Left ventricle myocardium inferior (tissue), 1 donor: ENCODE results near the gene OR4E1. TPM values are rescaled to one million over a fixed set of nuclear protein-coding genes. Genes with fewer than 3 reads are reported as not detected.
"Not testable (repeated sequence)": the region's sequence is repeated elsewhere in the genome, so short reads cannot be mapped to it uniquely, and the experiment has no call there.

Source experiments
- DNase-seq: peaks from one replicate; pipeline ENCODE4 v3.0.0-alpha.2; 2020
- H3K27ac ChIP-seq: fragments of 200-600 bp; replicated peaks from 2 replicates; pipeline ENCODE4 v1.8.0; 2021
- H3K27me3 ChIP-seq: fragments of 200-600 bp; 2 replicates; pipeline ENCODE4 v1.8.0; 2021; ENCODE audit warnings: low read depth
- H3K36me3 ChIP-seq: fragments of 200-600 bp; 2 replicates; pipeline ENCODE4 v1.8.0; 2021
- H3K4me1 ChIP-seq: fragments of 200-600 bp; 2 replicates; pipeline ENCODE4 v1.8.0; 2021
- H3K4me3 ChIP-seq: fragments of 200-600 bp; 2 replicates; pipeline ENCODE4 v1.8.0; 2021; ENCODE audit warnings: mild to moderate bottlenecking, moderate library complexity
- H3K9me3 ChIP-seq: fragments of 200-600 bp; replicated peaks from 2 replicates; pipeline ENCODE4 v1.8.0; 2021
- CTCF ChIP-seq: fragments of 200-600 bp; IDR thresholded peaks from 2 replicates; pipeline ENCODE4 v1.8.0; 2021; ENCODE audit warnings: antibody characterized with exemption, mild to moderate bottlenecking, borderline replicate concordance
- intact Hi-C: fragments of 100-400 bp; cut with micrococcal nuclease; formaldehyde crosslinking; loops from one replicate; pipeline ENCODE4 v1.11.0; 2022
- total RNA-seq: library from RNA; stranded (reverse); fragmentation: NEBNext Ultra II Directional; extraction: Animal tissue kit (Norgen Biotek cat#: 25700); gene quantifications from one replicate; pipeline ENCODE4 v1.2.1, GENCODE V29; 2021
- donor health status: DM: no; HTN: yes; CAD: no; lungs with severe emphysema.

Gene OR4E1
- total RNA-seq, 1 donor from 2014 or later: not detected

- H3K27ac ChIP-seq: no peak overlapping the region
- DNase-seq: no peak
- peaks cover 10% of the 10 kb centered on the region for H3K9me3 ChIP-seq
- H3K36me3 ChIP-seq: no peaks in the 10 kb centered on the region
- H3K4me1 ChIP-seq: no peaks in the 10 kb centered on the region
- no peak for TF ChIP-seq CTCF
- H3K27me3 ChIP-seq: peaks cover 7% of the 10 kb centered on the region
- H3K4me3 ChIP-seq: no peak overlapping the region
- intact Hi-C loops: no loop called here
Measured at GRCh38 chr14:21631084-21631483, 42.5 kb downstream of the OR4E1 start.

- H3K36me3 ChIP-seq, H3K4me1 ChIP-seq, H3K27ac ChIP-seq, intact Hi-C loops, DNase-seq, H3K4me3 ChIP-seq: not testable (repeated sequence)
- peaks cover 11% of the 10 kb centered on the region for H3K27me3 ChIP-seq
- H3K9me3 ChIP-seq: peaks cover 10% of the 10 kb centered on the region
Measured at GRCh38 chr14:21630503-21630902, 43.1 kb downstream of the OR4E1 start.

GRCh38 chr14:21626491-21627230, 47.0 kb downstream of the OR4E1 start:
- H3K4me1 ChIP-seq: no peaks in the 10 kb centered on the region
- TF ChIP-seq CTCF: no peak
- DNase-seq: no peak
- H3K27ac ChIP-seq: no peak overlapping the region
- H3K36me3 ChIP-seq: no peaks in the 10 kb centered on the region
- peaks cover 15% of the 10 kb centered on the region for H3K27me3 ChIP-seq
- H3K9me3 ChIP-seq: peaks cover 10% of the 10 kb centered on the region
- H3K4me3 ChIP-seq: no peak overlapping the region
- intact Hi-C loops: no loop called here

Other genes starting within 250 kb of the OR4E1 start
- gene CHD8, start 217.7 kb downstream of the OR4E1 start, total RNA-seq: 27.9 TPM
- 15.5 TPM for gene RAB2B, start 196.9 kb downstream of the OR4E1 start, total RNA-seq
- 84.8 TPM for gene TOX4, start 196.6 kb downstream of the OR4E1 start, total RNA-seq
- 26.6 TPM for gene METTL3, start 162.5 kb downstream of the OR4E1 start, total RNA-seq
- 3.4 TPM for gene SALL2, start 147.5 kb downstream of the OR4E1 start, total RNA-seq
- gene OR10G3, start 93.7 kb downstream of the OR4E1 start, total RNA-seq: not detected
- gene OR10G2, start 38.9 kb downstream of the OR4E1 start, total RNA-seq: not detected
- gene OR4E2, start 20.0 kb downstream of the OR4E1 start, total RNA-seq: not detected